ENCODE data around the gene CYB5R2.

Gene CYB5R2

GRCh38 chr11:7672276-7672959, 882 bp downstream of the CYB5R2 start:
- no peak for TF ChIP-seq CTCF (IDR thresholded peaks at IDR 0.05; ENCODE audit: low read depth, low read length, missing control alignments)
- no peak for DNase-seq (ENCODE audit: low read depth)
- in situ Hi-C loops (cut with HindIII; ENCODE audit: low sequenced_read_pairs), result loop anchor here (25.0 kb wide), 1 partner anchor 110 kb away; no protein-coding TSS in a partner anchor
- no peak overlapping the region for H3K4me3 ChIP-seq (ENCODE audit: low read depth, low read length)

- DNase-seq (ENCODE audit: low read depth), result no peak
- H3K4me3 ChIP-seq (ENCODE audit: low read depth, low read length), result no peak overlapping the region
- in situ Hi-C loops (cut with HindIII; ENCODE audit: low sequenced_read_pairs), result loop anchor here (25.0 kb wide), 1 partner anchor 109 kb away; no protein-coding TSS in a partner anchor
- TF ChIP-seq CTCF (IDR thresholded peaks at IDR 0.05; ENCODE audit: low read depth, low read length, missing control alignments), result no peak
These were observed 1.7 kb downstream of the CYB5R2 start for GRCh38 chr11:7671347-7672215.

- in situ Hi-C loops (cut with HindIII; ENCODE audit: low sequenced_read_pairs), result loop anchor here (25.0 kb wide), 1 partner anchor 108 kb away; no protein-coding TSS in a partner anchor
- no peak overlapping the region for H3K4me3 ChIP-seq (ENCODE audit: low read depth, low read length)
- no peak for TF ChIP-seq CTCF (IDR thresholded peaks at IDR 0.05; ENCODE audit: low read depth, low read length, missing control alignments)
- DNase-seq (ENCODE audit: low read depth), result no peak
These were observed 2.7 kb downstream of the CYB5R2 start for GRCh38 chr11:7670641-7671040.

- TF ChIP-seq CTCF (IDR thresholded peaks at IDR 0.05; ENCODE audit: low read depth, low read length, missing control alignments), result no peak
- no peak overlapping the region for H3K4me3 ChIP-seq (ENCODE audit: low read depth, low read length)
- DNase-seq (ENCODE audit: low read depth), result no peak
- in situ Hi-C loops (cut with HindIII; ENCODE audit: low sequenced_read_pairs), result loop anchor here (25.0 kb wide), 1 partner anchor 107 kb away; no protein-coding TSS in a partner anchor
These were observed 4.4 kb downstream of the CYB5R2 start for GRCh38 chr11:7668911-7669310.

GRCh38 chr11:7668464-7668863, 4.8 kb downstream of the CYB5R2 start:
- no peak for TF ChIP-seq CTCF (IDR thresholded peaks at IDR 0.05; ENCODE audit: low read depth, low read length, missing control alignments)
- in situ Hi-C loops (cut with HindIII; ENCODE audit: low sequenced_read_pairs), result loop anchor here (25.0 kb wide), 1 partner anchor 106 kb away; no protein-coding TSS in a partner anchor
- DNase-seq (ENCODE audit: low read depth), result no peak
- H3K4me3 ChIP-seq (ENCODE audit: low read depth, low read length), result no peak overlapping the region

GRCh38 chr11:7667460-7667859, 5.8 kb downstream of the CYB5R2 start:
- in situ Hi-C loops (cut with HindIII; ENCODE audit: low sequenced_read_pairs), result loop anchor here (25.0 kb wide), 1 partner anchor 105 kb away; no protein-coding TSS in a partner anchor
- TF ChIP-seq CTCF (IDR thresholded peaks at IDR 0.05; ENCODE audit: low read depth, low read length, missing control alignments), result no peak
- DNase-seq (ENCODE audit: low read depth), result no peak
- no peak overlapping the region for H3K4me3 ChIP-seq (ENCODE audit: low read depth, low read length)

All from astrocyte of the cerebellum (primary cell).